PFSK-1 (cell line): ENCODE measurements around the gene LTBP1.

Experiments
- FOXP2 ChIP-seq: optimal IDR thresholded peaks from 2 replicates; pipeline ENCODE3; 2011; ENCODE audit warnings: borderline replicate concordance, control low read depth, inconsistent platforms; ENCODE audit not compliant: insufficient read depth; ENCODE audit errors: extremely low read length, extremely low read depth
- POLR2AphosphoS5 ChIP-seq: IDR thresholded peaks from 2 replicates; pipeline ENCODE4 v1.6.1; 2012; ENCODE audit warnings: low read depth, mild to moderate bottlenecking, control low read depth, low read length, moderate library complexity
- SIN3A ChIP-seq: IDR thresholded peaks from 2 replicates; pipeline ENCODE4 v1.6.1; 2012; ENCODE audit warnings: mild to moderate bottlenecking, low read length, moderate library complexity, borderline replicate concordance; ENCODE audit not compliant: insufficient read depth
- TF ChIP-seq, protein P1 (sequence below), 2 experiments: IDR thresholded peaks; 2 replicates each; pipeline versions ENCODE4 v1.6.1 to v1.8.0; 2011 to 2012; ENCODE audit warnings: low read depth in 2 of 2, low read length in 2 of 2, control low read depth in 1 of 2, inconsistent platforms in 1 of 2, mild to moderate bottlenecking in 1 of 2, moderate library complexity in 1 of 2; ENCODE audit not compliant: insufficient read depth in 1 of 2

GRCh38 chr2:32905270-32905669 is 41.5 kb upstream of the LTBP1 start:
- TF ChIP-seq, protein P1, sequence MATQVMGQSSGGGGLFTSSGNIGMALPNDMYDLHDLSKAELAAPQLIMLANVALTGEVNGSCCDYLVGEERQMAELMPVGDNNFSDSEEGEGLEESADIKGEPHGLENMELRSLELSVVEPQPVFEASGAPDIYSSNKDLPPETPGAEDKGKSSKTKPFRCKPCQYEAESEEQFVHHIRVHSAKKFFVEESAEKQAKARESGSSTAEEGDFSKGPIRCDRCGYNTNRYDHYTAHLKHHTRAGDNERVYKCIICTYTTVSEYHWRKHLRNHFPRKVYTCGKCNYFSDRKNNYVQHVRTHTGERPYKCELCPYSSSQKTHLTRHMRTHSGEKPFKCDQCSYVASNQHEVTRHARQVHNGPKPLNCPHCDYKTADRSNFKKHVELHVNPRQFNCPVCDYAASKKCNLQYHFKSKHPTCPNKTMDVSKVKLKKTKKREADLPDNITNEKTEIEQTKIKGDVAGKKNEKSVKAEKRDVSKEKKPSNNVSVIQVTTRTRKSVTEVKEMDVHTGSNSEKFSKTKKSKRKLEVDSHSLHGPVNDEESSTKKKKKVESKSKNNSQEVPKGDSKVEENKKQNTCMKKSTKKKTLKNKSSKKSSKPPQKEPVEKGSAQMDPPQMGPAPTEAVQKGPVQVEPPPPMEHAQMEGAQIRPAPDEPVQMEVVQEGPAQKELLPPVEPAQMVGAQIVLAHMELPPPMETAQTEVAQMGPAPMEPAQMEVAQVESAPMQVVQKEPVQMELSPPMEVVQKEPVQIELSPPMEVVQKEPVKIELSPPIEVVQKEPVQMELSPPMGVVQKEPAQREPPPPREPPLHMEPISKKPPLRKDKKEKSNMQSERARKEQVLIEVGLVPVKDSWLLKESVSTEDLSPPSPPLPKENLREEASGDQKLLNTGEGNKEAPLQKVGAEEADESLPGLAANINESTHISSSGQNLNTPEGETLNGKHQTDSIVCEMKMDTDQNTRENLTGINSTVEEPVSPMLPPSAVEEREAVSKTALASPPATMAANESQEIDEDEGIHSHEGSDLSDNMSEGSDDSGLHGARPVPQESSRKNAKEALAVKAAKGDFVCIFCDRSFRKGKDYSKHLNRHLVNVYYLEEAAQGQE (IDR thresholded peaks at IDR 0.05; ENCODE audit: insufficient read depth in 1 of 2, low read depth in 2 of 2, low read length in 2 of 2) = no peak
- TF ChIP-seq POLR2AphosphoS5 = no peak
- no peak for TF ChIP-seq SIN3A
- no peak for TF ChIP-seq FOXP2
